ENCODE measurements around the gene PRAF2. TPM values are rescaled to one million over a fixed set of nuclear protein-coding genes. Genes with fewer than 3 reads are reported as not detected.

PRAF2 gene
- total and polyA plus RNA-seq, 9 of the 15 experiments (the other 6 are each of a cell fraction or from before 2014, with no cell fraction given): 0.24 to 5.7 (median 2.0) TPM

GRCh38 chrX:49043220-49043986, 30.4 kb downstream of the PRAF2 start, which contains the start of gene TFE3 (continued):
- 0 out of 2 replicates have a peak, but pooled peaks have one; percentile 42 for TF ChIP-seq JUN (IDR thresholded peaks at IDR 0.05; ENCODE audit: borderline replicate concordance, low read depth, low read length)
- TF ChIP-seq JUN (CRISPR knock-in tag; IDR thresholded peaks at IDR 0.05; ENCODE audit: borderline replicate concordance): no peak
- TF ChIP-seq CREB1 (IDR thresholded peaks at IDR 0.05): peak; percentile 86
- TF ChIP-seq CREB1 (CRISPR knock-in tag; IDR thresholded peaks at IDR 0.05): peak; percentile 89
- TF ChIP-seq NCOA1 (IDR thresholded peaks at IDR 0.05; ENCODE audit: low read depth): peak; percentile 18; the same call in 1 of the 2 replicates
- 0 out of 4 replicates have a peak, but pooled peaks of 1 of the 2 experiments have one; percentile 12 for TF ChIP-seq HDAC1 (IDR thresholded peaks at IDR 0.05)
- TF ChIP-seq CHD1 (IDR thresholded peaks at IDR 0.05; ENCODE audit: low read length): no peak
- no peak for TF ChIP-seq PML (IDR thresholded peaks at IDR 0.05; ENCODE audit: low read length)
- no peak for TF ChIP-seq SRSF7 (optimal IDR thresholded peaks at IDR 0.05; ENCODE audit: low read depth, low read length)
- TF ChIP-seq CEBPB (tag; IDR thresholded peaks at IDR 0.05): peak; percentile 44; the same call in 1 of the 2 replicates
- no peak for TF ChIP-seq MCM2 (IDR thresholded peaks at IDR 0.05; ENCODE audit: low read depth)
- TF ChIP-seq TEAD1 (CRISPR knock-in tag; IDR thresholded peaks at IDR 0.05): no peak
- no peak for TF ChIP-seq FOXP4 (CRISPR knock-in tag; IDR thresholded peaks at IDR 0.05; ENCODE audit: borderline replicate concordance)
- TF ChIP-seq MAFF (IDR thresholded peaks at IDR 0.05; ENCODE audit: low read length): no peak
- no peak for TF ChIP-seq MTA2 (IDR thresholded peaks at IDR 0.05; ENCODE audit: low read depth)
- TF ChIP-seq PHB (CRISPR knock-in tag; IDR thresholded peaks at IDR 0.05): no peak
- TF ChIP-seq ZNF717 (CRISPR knock-in tag; IDR thresholded peaks at IDR 0.05): no peak
- peak; percentile 86; the same call in 1 of the 2 replicates for TF ChIP-seq ZNF740 (CRISPR knock-in tag; IDR thresholded peaks at IDR 0.05)
- peak in 1 of 2 experiments; percentile 89; a peak in 2 of 4 replicates for TF ChIP-seq ZNF740 (tag; IDR thresholded peaks at IDR 0.05)
- TF ChIP-seq ZNF57 (CRISPR knock-in tag; IDR thresholded peaks at IDR 0.05): no peak
- no peak for TF ChIP-seq ATF4 (CRISPR knock-in tag; IDR thresholded peaks at IDR 0.05)
- no peak for TF ChIP-seq RBBP5 (IDR thresholded peaks at IDR 0.05; ENCODE audit: borderline replicate concordance, insufficient read depth, low read length, poor library complexity, severe bottlenecking)
- no peak for TF ChIP-seq ATF6 (CRISPR knock-in tag; IDR thresholded peaks at IDR 0.05)
- no peak for TF ChIP-seq EWSR1 (IDR thresholded peaks at IDR 0.05; ENCODE audit: borderline replicate concordance, low read depth, partially characterized antibody)
